Lower lobe of right lung (tissue), 2 donors: ENCODE data around the gene MPV17L. TPM values are rescaled to one million over a fixed set of nuclear protein-coding genes. Genes with fewer than 3 reads are reported as not detected.
A peak's percentile ranks its signal among the peaks of the same experiment; 100 is the strongest.
"Not testable (repeated sequence)": the region's sequence is repeated elsewhere in the genome, so short reads cannot be mapped to it uniquely, and the experiment has no call there.

Source experiments
- ATAC-seq, 2 donors: fragments of 200-7000 bp; cut with Tn5 transposase; one replicate each; pipeline ENCODE4 v1.9.1; 2020 to 2022; ENCODE audit warnings: mild to moderate bottlenecking in 2 of 2, moderate library complexity in 2 of 2
- DNase-seq: peaks from one replicate; pipeline ENCODE4 v3.0.0-alpha.2; 2020
- H3K27ac ChIP-seq: fragments of 200-600 bp; one replicate; pipeline ENCODE4 v1.8.0; 2022
- H3K27me3 ChIP-seq: fragments of 200-600 bp; one replicate; pipeline ENCODE4 v1.8.0; 2022; ENCODE audit warnings: low read depth
- H3K36me3 ChIP-seq: fragments of 200-600 bp; one replicate; pipeline ENCODE4 v1.8.0; 2022; ENCODE audit warnings: mild to moderate bottlenecking
- H3K4me1 ChIP-seq: fragments of 200-600 bp; one replicate; pipeline ENCODE4 v1.8.0; 2022
- H3K4me3 ChIP-seq: fragments of 200-600 bp; one replicate; pipeline ENCODE4 v1.8.0; 2022; ENCODE audit warnings: mild to moderate bottlenecking
- H3K9me3 ChIP-seq: fragments of 200-600 bp; one replicate; pipeline ENCODE4 v1.8.0; 2022
- CTCF ChIP-seq: fragments of 200-600 bp; IDR thresholded peaks from one replicate; pipeline ENCODE4 v1.8.0; 2022; ENCODE audit warnings: antibody characterized with exemption, mild to moderate bottlenecking
- intact Hi-C: fragments of 100-400 bp; cut with DNase I; formaldehyde crosslinking; loops from one replicate; pipeline ENCODE4 v1.11.0; 2022
- total RNA-seq: library from RNA; stranded (reverse); fragmentation: NEBNext Ultra II Directional; extraction: Animal tissue kit (Norgen Biotek cat#: 25700); gene quantifications from one replicate; pipeline ENCODE4 v1.2.1, GENCODE V29; 2021
- donor health status: DM: no; HTN: yes; CAD: no; lungs with severe emphysema.

Gene MPV17L
- total RNA-seq, 1 donor from 2014 or later = 1.4 TPM

- DNase-seq (peak; percentile 50), ATAC-seq (peak; percentile 81 to 86)
- no peaks in the 10 kb centered on the region for H3K9me3 ChIP-seq
- no peaks in the 10 kb centered on the region for H3K4me1 ChIP-seq
- peak within 1 kb of the TSS; percentile 51 for H3K27ac ChIP-seq
- peaks cover 12% of the 10 kb centered on the region for H3K27me3 ChIP-seq
- TF ChIP-seq CTCF = no peak
- H3K36me3 ChIP-seq = no peaks in the 10 kb centered on the region
- H3K4me3 ChIP-seq = peak within 1 kb of the TSS; percentile 69
- intact Hi-C loops = no loop called here
Measured at GRCh38 chr16:15434425-15435215, 39.1 kb downstream of the MPV17L start, which contains the start of gene BMERB1. Gene BMERB1 (plus strand): TSS chr16:15434588. CDS start chr16:15434654, 66 bp downstream.

GRCh38 chr16:15435216-15435864 lies 39.8 kb downstream of the MPV17L start:
- Histone ChIP-seq H3K27ac (peak overlapping the region; percentile 51), H3K9me3 (no peaks in the 10 kb centered on the region), H3K4me3 (peak overlapping the region; percentile 69), H3K36me3 (no peaks in the 10 kb centered on the region), H3K4me1 (no peaks in the 10 kb centered on the region), H3K27me3 (peaks cover 12% of the 10 kb centered on the region)
- TF ChIP-seq CTCF = no peak
- intact Hi-C loops = no loop called here
- DNase-seq (no peak), ATAC-seq (peak; percentile 29 to 41)

- intact Hi-C loops = no loop called here
- no peak for TF ChIP-seq CTCF
Measured at GRCh38 chr16:15439102-15439501, 43.5 kb downstream of the MPV17L start.

GRCh38 chr16:15439521-15439920 lies 44.0 kb downstream of the MPV17L start:
- TF ChIP-seq CTCF = no peak
- no peak overlapping the region for H3K4me3 ChIP-seq
- no peaks in the 10 kb centered on the region for H3K9me3 ChIP-seq
- no peak overlapping the region for H3K27ac ChIP-seq
- DNase-seq (no peak), ATAC-seq (no peak)
- H3K27me3 ChIP-seq = peaks cover 12% of the 10 kb centered on the region
- intact Hi-C loops = no loop called here
- H3K4me1 ChIP-seq = no peaks in the 10 kb centered on the region
- H3K36me3 ChIP-seq = no peaks in the 10 kb centered on the region

More at GRCh38 chr16:15439102-15439501, 43.5 kb downstream of the MPV17L start:
- Histone ChIP-seq H3K9me3 (no peaks in the 10 kb centered on the region), H3K4me1 (no peaks in the 10 kb centered on the region), H3K27me3 (peaks cover 12% of the 10 kb centered on the region), H3K36me3 (no peaks in the 10 kb centered on the region), H3K27ac (no peak overlapping the region), H3K4me3 (no peak overlapping the region)
- DNase-seq (no peak), ATAC-seq (no peak)

GRCh38 chr16:15440852-15441251 lies 45.3 kb downstream of the MPV17L start:
- intact Hi-C loops = no loop called here
- DNase-seq = no peak
- Histone ChIP-seq H3K9me3 (no peaks in the 10 kb centered on the region), H3K4me3 (no peak overlapping the region), H3K27ac (no peak overlapping the region), H3K36me3 (no peaks in the 10 kb centered on the region), H3K27me3 (peaks cover under 1% of the 10 kb centered on the region), H3K4me1 (no peaks in the 10 kb centered on the region)
- no peak for ATAC-seq
- no peak for TF ChIP-seq CTCF

- H3K27me3 ChIP-seq, intact Hi-C loops, H3K27ac ChIP-seq, H3K36me3 ChIP-seq, H3K4me3 ChIP-seq, H3K4me1 ChIP-seq, H3K9me3 ChIP-seq, DNase-seq, ATAC-seq: not testable (repeated sequence)
Measured at GRCh38 chr16:15442140-15442539, 46.6 kb downstream of the MPV17L start.
